Measurements from ENCODE around the gene TBL1Y. TPM values are rescaled to one million over a fixed set of nuclear protein-coding genes. Genes with fewer than 3 reads are reported as not detected.

TBL1Y gene
- total and polyA plus RNA-seq, 2 donors (not counting 1 experiment from before 2014, with no cell fraction given), result not detected

- no peak overlapping the region for H3K27ac ChIP-seq (ENCODE audit: low read length in 2 of 2)
- Mint-ChIP-seq H3K4me3 (no peak overlapping the region), H3K27me3 (no peaks in the 10 kb centered on the region), H3K4me1 (no peaks in the 10 kb centered on the region), H3K27ac (no peak overlapping the region), H3K9me3 (ENCODE audit: insufficient read depth) (no peaks in the 10 kb centered on the region)
- POLR2A ChIA-PET, result no interaction called here
- no peaks in the 10 kb centered on the region for H3K36me3 ChIP-seq (replicated peaks in 1 of 2; ENCODE audit: control extremely low read depth in 1 of 2, control insufficient read depth in 1 of 2, extremely low read depth in 1 of 2, insufficient read depth in 2 of 2, low read length in 1 of 2)
- CTCF ChIA-PET, result no interaction called here
- intact Hi-C loops (cut with micrococcal nuclease), result no loop called here
- no peak overlapping the region for H3K4me3 ChIP-seq (ENCODE audit: control extremely low read depth in 1 of 5, extremely low read depth in 1 of 5, insufficient read depth in 1 of 5, low read depth in 2 of 5, low read length in 4 of 5)
- ATAC-seq (ENCODE audit: low read depth) (no peak), DNase-seq (no peak)
- H3K4me1 ChIP-seq (ENCODE audit: control insufficient read depth in 2 of 2, insufficient read depth in 2 of 2, low read length in 2 of 2), result no peaks in the 10 kb centered on the region
- no peak for TF ChIP-seq EZH2 (IDR thresholded peaks at IDR 0.05; ENCODE audit: borderline replicate concordance, insufficient read depth, low read depth, low read length, poor library complexity, severe bottlenecking)
- TF ChIP-seq, protein P1, sequence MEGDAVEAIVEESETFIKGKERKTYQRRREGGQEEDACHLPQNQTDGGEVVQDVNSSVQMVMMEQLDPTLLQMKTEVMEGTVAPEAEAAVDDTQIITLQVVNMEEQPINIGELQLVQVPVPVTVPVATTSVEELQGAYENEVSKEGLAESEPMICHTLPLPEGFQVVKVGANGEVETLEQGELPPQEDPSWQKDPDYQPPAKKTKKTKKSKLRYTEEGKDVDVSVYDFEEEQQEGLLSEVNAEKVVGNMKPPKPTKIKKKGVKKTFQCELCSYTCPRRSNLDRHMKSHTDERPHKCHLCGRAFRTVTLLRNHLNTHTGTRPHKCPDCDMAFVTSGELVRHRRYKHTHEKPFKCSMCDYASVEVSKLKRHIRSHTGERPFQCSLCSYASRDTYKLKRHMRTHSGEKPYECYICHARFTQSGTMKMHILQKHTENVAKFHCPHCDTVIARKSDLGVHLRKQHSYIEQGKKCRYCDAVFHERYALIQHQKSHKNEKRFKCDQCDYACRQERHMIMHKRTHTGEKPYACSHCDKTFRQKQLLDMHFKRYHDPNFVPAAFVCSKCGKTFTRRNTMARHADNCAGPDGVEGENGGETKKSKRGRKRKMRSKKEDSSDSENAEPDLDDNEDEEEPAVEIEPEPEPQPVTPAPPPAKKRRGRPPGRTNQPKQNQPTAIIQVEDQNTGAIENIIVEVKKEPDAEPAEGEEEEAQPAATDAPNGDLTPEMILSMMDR (IDR thresholded peaks at IDR 0.05), result no peak
- H3K4me2 ChIP-seq (replicated peaks; ENCODE audit: low read depth, low read length, poor library complexity, severe bottlenecking), result no peak overlapping the region
- H3K9ac ChIP-seq (ENCODE audit: low read length), result no peak overlapping the region
- no peaks in the 10 kb centered on the region for H3K27me3 ChIP-seq (replicated peaks in 1 of 4; ENCODE audit: control extremely low read depth in 1 of 4, control insufficient read depth in 3 of 4, insufficient read depth in 4 of 4, low read length in 3 of 4)
- no peaks in the 10 kb centered on the region for H4K20me1 ChIP-seq (ENCODE audit: control insufficient read depth, insufficient read depth, low read length, poor library complexity, severe bottlenecking)
- no peaks in the 10 kb centered on the region for H3K79me2 ChIP-seq (ENCODE audit: control insufficient read depth, insufficient read depth, low read length)
- H3K9me3 ChIP-seq (ENCODE audit: control extremely low read depth in 1 of 3, control insufficient read depth in 2 of 3, insufficient read depth in 1 of 3, low read length in 2 of 3), result no peaks in the 10 kb centered on the region
- H2AFZ ChIP-seq (ENCODE audit: insufficient read depth, low read depth, low read length, poor library complexity, severe bottlenecking), result no peak overlapping the region
These were observed 128.5 kb downstream of the TBL1Y start for GRCh38 chrY:7039037-7039436.

GRCh38 chrY:7040662-7041061, 130.2 kb downstream of the TBL1Y start:
- no peak for DNase-seq

More at GRCh38 chrY:7040662-7041061, 130.2 kb downstream of the TBL1Y start:
- no peaks in the 10 kb centered on the region for H4K20me1 ChIP-seq (ENCODE audit: control insufficient read depth, insufficient read depth, low read length, poor library complexity, severe bottlenecking)
- TF ChIP-seq EZH2 (IDR thresholded peaks at IDR 0.05; ENCODE audit: borderline replicate concordance, insufficient read depth, low read depth, low read length, poor library complexity, severe bottlenecking), result no peak
- TF ChIP-seq, protein P1 (IDR thresholded peaks at IDR 0.05), result no peak
- no peaks in the 10 kb centered on the region for H3K36me3 ChIP-seq (replicated peaks in 1 of 2; ENCODE audit: control extremely low read depth in 1 of 2, control insufficient read depth in 1 of 2, extremely low read depth in 1 of 2, insufficient read depth in 2 of 2, low read length in 1 of 2)
- Mint-ChIP-seq H3K4me1 (no peaks in the 10 kb centered on the region), H3K4me3 (no peak overlapping the region), H3K9me3 (ENCODE audit: insufficient read depth) (no peaks in the 10 kb centered on the region), H3K27me3 (no peaks in the 10 kb centered on the region), H3K27ac (no peak overlapping the region)
- CTCF ChIA-PET, result no interaction called here
- H3K4me2 ChIP-seq (replicated peaks; ENCODE audit: low read depth, low read length, poor library complexity, severe bottlenecking), result no peak overlapping the region
- WGBS (ENCODE audit: insufficient coverage), result 69% methylated on average over 3 of the region's 5 CpGs
- no peak for ATAC-seq (ENCODE audit: low read depth)
- POLR2A ChIA-PET, result no interaction called here
- H3K79me2 ChIP-seq (ENCODE audit: control insufficient read depth, insufficient read depth, low read length), result no peaks in the 10 kb centered on the region
- H3K4me1 ChIP-seq (ENCODE audit: control insufficient read depth in 2 of 2, insufficient read depth in 2 of 2, low read length in 2 of 2), result no peaks in the 10 kb centered on the region
- H3K9me3 ChIP-seq (ENCODE audit: control extremely low read depth in 1 of 3, control insufficient read depth in 2 of 3, insufficient read depth in 1 of 3, low read length in 2 of 3), result no peaks in the 10 kb centered on the region
- no peaks in the 10 kb centered on the region for H3K27me3 ChIP-seq (replicated peaks in 1 of 4; ENCODE audit: control extremely low read depth in 1 of 4, control insufficient read depth in 3 of 4, insufficient read depth in 4 of 4, low read length in 3 of 4)
- no peak overlapping the region for H3K4me3 ChIP-seq (ENCODE audit: control extremely low read depth in 1 of 5, extremely low read depth in 1 of 5, insufficient read depth in 1 of 5, low read depth in 2 of 5, low read length in 4 of 5)
- no peak overlapping the region for H2AFZ ChIP-seq (ENCODE audit: insufficient read depth, low read depth, low read length, poor library complexity, severe bottlenecking)
- no peak overlapping the region for H3K27ac ChIP-seq (ENCODE audit: low read length in 2 of 2)
- no peak overlapping the region for H3K9ac ChIP-seq (ENCODE audit: low read length)
- intact Hi-C loops (cut with micrococcal nuclease), result no loop called here
